ENCODE results near the gene THSD8. TPM values are rescaled to one million over a fixed set of nuclear protein-coding genes. Genes with fewer than 3 reads are reported as not detected.

The THSD8 gene
- total RNA-seq, 1 donor from 2014 or later, result 14.2 TPM

DNA sequence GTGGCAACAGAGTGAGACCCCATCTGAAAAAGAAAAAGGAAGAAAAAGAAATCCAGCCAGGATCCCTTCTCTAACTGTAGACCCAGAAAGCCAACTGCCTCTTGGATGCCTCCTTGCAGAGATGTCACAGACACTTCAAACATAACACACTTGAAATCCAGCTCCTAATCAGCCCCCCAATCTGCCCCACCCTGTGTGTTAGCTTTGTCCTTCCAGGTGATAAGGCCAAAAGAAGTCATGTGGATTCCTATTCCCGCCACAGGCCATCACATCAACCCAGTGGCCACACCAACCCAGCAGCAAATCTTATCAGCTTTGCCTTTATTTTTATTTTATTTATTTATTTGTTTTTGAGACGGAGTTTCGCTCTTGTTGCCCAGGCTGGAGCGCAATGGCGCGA, 42.2 kb upstream of the THSD8 start:
- Mint-ChIP-seq H3K9me3 (ENCODE audit: unreplicated experiment) (no peaks in the 10 kb centered on the region), H3K27me3 (ENCODE audit: unreplicated experiment) (peaks cover 2% of the 10 kb centered on the region), H3K27ac (ENCODE audit: unreplicated experiment) (no peak overlapping the region), H3K4me3 (ENCODE audit: unreplicated experiment) (no peak overlapping the region), H3K36me3 (ENCODE audit: low read depth, unreplicated experiment) (no peaks in the 10 kb centered on the region), H3K4me1 (ENCODE audit: unreplicated experiment) (peaks cover 2% of the 10 kb centered on the region)
- TF ChIP-seq CTCF (IDR thresholded peaks at IDR 0.05; ENCODE audit: unreplicated experiment), result no peak
- no peak for DNase-seq (ENCODE audit: low spot score)

- Mint-ChIP-seq H3K27ac (ENCODE audit: unreplicated experiment) (no peak overlapping the region), H3K27me3 (ENCODE audit: unreplicated experiment) (peaks cover 11% of the 10 kb centered on the region), H3K4me1 (ENCODE audit: unreplicated experiment) (no peaks in the 10 kb centered on the region), H3K36me3 (ENCODE audit: low read depth, unreplicated experiment) (peaks cover 7% of the 10 kb centered on the region), H3K4me3 (ENCODE audit: unreplicated experiment) (peak overlapping the region; percentile 25), H3K9me3 (ENCODE audit: unreplicated experiment) (no peaks in the 10 kb centered on the region)
- no peak for TF ChIP-seq CTCF (IDR thresholded peaks at IDR 0.05; ENCODE audit: unreplicated experiment)
- no peak for DNase-seq (ENCODE audit: low spot score)
Measured at GRCh38 chr19:12763100-12763499, 38.8 kb upstream of the THSD8 start.

- H3K4me1 Mint-ChIP-seq (ENCODE audit: unreplicated experiment), result peaks cover 3% of the 10 kb centered on the region
- H3K36me3 Mint-ChIP-seq (ENCODE audit: low read depth, unreplicated experiment), result peaks cover 12% of the 10 kb centered on the region
- H3K9me3 Mint-ChIP-seq (ENCODE audit: unreplicated experiment), result no peaks in the 10 kb centered on the region
- no peak for DNase-seq (ENCODE audit: low spot score)
- TF ChIP-seq CTCF (IDR thresholded peaks at IDR 0.05; ENCODE audit: unreplicated experiment), result no peak
- no peak overlapping the region for H3K27ac Mint-ChIP-seq (ENCODE audit: unreplicated experiment)
- no peak overlapping the region for H3K4me3 Mint-ChIP-seq (ENCODE audit: unreplicated experiment)
- H3K27me3 Mint-ChIP-seq (ENCODE audit: unreplicated experiment), result peaks cover 17% of the 10 kb centered on the region
Measured at GRCh38 chr19:12764698-12765097, 37.2 kb upstream of the THSD8 start.

DNA sequence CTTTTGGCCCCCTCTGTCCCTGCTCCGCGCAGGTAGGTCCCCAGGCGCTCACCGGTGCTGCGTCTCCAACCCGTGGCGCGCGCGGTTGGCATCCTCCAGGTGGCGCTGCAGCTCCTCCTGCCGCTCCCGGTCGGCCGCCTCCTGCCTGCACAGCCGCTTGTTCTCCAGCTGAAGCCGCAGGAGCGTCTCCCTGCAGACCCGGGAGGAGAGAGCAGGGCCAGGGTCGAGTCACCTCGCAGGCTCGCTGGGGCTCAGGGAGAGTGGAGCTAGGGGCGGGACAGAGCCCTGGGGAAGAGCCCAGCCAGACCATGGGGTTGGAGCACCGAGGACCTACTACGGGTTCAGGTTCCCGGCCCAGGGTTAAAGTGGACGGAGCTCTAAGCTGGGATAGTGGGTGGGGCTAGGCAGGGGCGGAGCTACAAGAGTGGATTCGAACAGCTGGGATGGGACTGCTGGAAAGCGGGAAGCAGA, 35.8 kb upstream of the THSD8 start:
- Mint-ChIP-seq H3K4me3 (ENCODE audit: unreplicated experiment) (peak overlapping the region; percentile 59), H3K36me3 (ENCODE audit: low read depth, unreplicated experiment) (peaks cover 12% of the 10 kb centered on the region), H3K27me3 (ENCODE audit: unreplicated experiment) (peaks cover 20% of the 10 kb centered on the region), H3K4me1 (ENCODE audit: unreplicated experiment) (peaks cover 3% of the 10 kb centered on the region), H3K27ac (ENCODE audit: unreplicated experiment) (no peak overlapping the region), H3K9me3 (ENCODE audit: unreplicated experiment) (no peaks in the 10 kb centered on the region)
- DNase-seq (ENCODE audit: low spot score), result peak; percentile 81
- TF ChIP-seq CTCF (IDR thresholded peaks at IDR 0.05; ENCODE audit: unreplicated experiment), result peak; percentile 68

DNA sequence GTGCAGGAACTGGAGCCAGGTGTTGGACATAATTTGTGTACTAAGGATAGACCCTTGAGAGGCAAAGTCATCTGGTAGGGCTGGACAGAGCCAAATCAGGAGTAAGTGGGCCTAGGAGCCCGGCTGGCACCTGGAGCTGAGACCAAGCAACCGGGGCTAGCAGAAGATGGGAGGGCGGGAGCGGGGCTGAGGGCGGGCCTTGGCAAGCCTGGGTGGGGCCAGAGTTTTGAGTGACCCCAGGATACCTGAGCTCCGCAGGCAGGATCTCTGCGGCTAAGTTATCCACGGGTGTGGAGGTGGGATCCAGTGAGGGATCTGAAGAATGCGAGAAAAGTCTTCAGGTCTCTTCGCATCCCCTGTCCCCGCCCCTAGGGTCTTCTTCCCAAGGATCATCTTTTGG, 34.7 kb upstream of the THSD8 start:
- H3K27me3 Mint-ChIP-seq (ENCODE audit: unreplicated experiment), result peaks cover 23% of the 10 kb centered on the region
- no peak overlapping the region for H3K27ac Mint-ChIP-seq (ENCODE audit: unreplicated experiment)
- DNase-seq (ENCODE audit: low spot score), result no peak
- peaks cover 12% of the 10 kb centered on the region for H3K36me3 Mint-ChIP-seq (ENCODE audit: low read depth, unreplicated experiment)
- H3K4me3 Mint-ChIP-seq (ENCODE audit: unreplicated experiment), result peak overlapping the region; percentile 56
- no peak for TF ChIP-seq CTCF (IDR thresholded peaks at IDR 0.05; ENCODE audit: unreplicated experiment)
- H3K9me3 Mint-ChIP-seq (ENCODE audit: unreplicated experiment), result no peaks in the 10 kb centered on the region
- H3K4me1 Mint-ChIP-seq (ENCODE audit: unreplicated experiment), result peaks cover 3% of the 10 kb centered on the region

Data from endothelial cell (in vitro differentiated cells).